ENCODE results near the gene RPL14.

DNA sequence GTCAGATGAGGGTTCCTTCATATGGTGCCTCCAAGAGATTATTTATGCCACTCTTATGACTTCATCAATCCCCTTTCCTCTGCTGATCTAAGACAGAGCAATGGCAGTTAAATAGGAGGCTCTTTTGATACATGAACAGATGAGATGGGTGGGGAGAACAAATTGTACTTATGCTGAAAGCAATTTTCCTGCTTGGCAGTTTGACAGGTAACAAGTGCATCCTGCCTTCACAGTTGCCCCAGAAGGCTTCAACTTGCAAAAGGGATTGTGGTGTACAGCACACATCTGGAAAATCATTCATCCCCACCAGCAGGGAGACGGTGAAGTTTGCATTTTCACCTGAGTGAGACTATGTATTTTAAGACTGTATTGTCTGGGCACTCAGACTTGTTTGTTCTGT is 42.9 kb upstream of the RPL14 start:
- TF ChIP-seq CTCF (IDR thresholded peaks at IDR 0.05) (no peak), POLR2A (IDR thresholded peaks at IDR 0.05) (no peak)

Measured in right lobe of liver (tissue), 4 donors.